ENCODE data around the gene SLIT1.

The SLIT1 gene

DNA sequence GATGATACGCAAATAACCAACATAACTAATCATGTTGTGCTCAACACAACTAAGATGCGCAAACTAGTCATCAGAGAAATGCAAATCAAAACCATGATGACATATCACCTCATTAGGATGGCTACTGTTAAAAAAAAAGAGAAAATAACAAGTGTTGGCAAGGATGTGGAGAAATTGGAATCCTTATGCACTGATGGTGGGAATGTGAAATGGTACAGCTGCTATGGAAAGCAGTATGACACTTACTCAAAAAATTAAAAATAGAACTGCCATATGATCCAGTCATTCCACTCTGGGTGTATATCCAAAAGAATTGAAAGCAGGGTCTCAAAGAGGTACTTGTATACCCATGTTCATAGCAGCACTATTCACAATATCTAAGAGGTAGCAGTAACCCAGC is 42.9 kb downstream of the SLIT1 start:
- no peaks in the 10 kb centered on the region for H3K4me1 ChIP-seq (ENCODE audit: control insufficient read depth in 1 of 2, insufficient read depth in 2 of 2, low read length in 2 of 2)
- no peaks in the 10 kb centered on the region for H3K36me3 ChIP-seq (ENCODE audit: control insufficient read depth in 1 of 2, insufficient read depth in 2 of 2, low read length in 2 of 2)
- H3K4me3 ChIP-seq (ENCODE audit: low read depth in 1 of 2, low read length in 2 of 2): no peak overlapping the region
- H3K9ac ChIP-seq (ENCODE audit: low read depth in 1 of 2, low read length in 2 of 2): no peak overlapping the region
- H3K27me3 ChIP-seq (ENCODE audit: control insufficient read depth in 1 of 2, insufficient read depth in 2 of 2, low read length in 2 of 2): peaks cover 9 to 12% of the 10 kb centered on the region in 2 donors
- H3K9me3 ChIP-seq (ENCODE audit: control insufficient read depth in 1 of 2, low read length in 2 of 2): no peaks in the 10 kb centered on the region
- H3K27ac ChIP-seq (ENCODE audit: low read depth, low read length): no peak overlapping the region

DNA sequence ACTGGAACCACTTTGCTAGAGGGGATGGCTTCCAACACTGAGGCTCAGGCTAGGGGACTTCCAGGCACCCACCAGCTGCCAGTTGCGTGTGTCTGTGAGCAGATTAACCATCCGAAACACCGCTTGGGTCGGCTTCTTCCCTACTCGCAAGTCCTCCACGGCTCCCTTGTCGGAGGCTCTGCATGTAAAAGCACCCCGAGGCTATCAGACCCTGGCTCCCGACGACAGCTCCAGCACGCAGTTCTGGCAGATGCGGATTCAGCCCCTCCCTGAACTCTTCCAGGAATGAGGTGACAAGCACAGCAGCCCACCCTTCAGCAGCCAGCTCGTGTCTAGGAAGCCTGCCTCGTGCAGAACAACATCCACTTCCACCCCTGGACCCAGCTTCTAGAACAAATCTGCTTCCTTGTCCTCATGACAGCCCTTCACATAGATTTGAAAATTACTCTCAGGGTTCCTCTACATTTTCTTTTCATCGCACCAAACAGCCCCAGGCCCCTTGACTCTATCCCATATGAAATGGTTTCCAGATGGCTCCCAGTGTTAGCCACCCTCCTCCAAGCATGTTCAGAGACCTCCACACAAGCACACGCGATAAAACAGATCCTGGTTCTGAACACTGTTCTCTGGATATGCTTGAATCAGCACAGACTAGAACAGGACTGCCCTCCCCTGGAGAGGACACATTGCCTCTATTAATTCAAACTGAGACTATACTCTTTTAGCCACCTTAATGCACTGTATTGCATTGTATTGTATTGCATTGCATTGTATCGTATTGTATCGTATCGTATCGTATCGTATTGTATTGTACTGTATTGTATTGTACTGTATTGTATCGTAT is 44.6 kb downstream of the SLIT1 start:
- Histone ChIP-seq H3K9ac (ENCODE audit: low read depth in 1 of 2, low read length in 2 of 2) (no peak overlapping the region), H3K27me3 (ENCODE audit: control insufficient read depth in 1 of 2, insufficient read depth in 2 of 2, low read length in 2 of 2) (peaks cover 9 to 12% of the 10 kb centered on the region in 2 donors), H3K4me3 (ENCODE audit: low read depth in 1 of 2, low read length in 2 of 2) (no peak overlapping the region)

DNA sequence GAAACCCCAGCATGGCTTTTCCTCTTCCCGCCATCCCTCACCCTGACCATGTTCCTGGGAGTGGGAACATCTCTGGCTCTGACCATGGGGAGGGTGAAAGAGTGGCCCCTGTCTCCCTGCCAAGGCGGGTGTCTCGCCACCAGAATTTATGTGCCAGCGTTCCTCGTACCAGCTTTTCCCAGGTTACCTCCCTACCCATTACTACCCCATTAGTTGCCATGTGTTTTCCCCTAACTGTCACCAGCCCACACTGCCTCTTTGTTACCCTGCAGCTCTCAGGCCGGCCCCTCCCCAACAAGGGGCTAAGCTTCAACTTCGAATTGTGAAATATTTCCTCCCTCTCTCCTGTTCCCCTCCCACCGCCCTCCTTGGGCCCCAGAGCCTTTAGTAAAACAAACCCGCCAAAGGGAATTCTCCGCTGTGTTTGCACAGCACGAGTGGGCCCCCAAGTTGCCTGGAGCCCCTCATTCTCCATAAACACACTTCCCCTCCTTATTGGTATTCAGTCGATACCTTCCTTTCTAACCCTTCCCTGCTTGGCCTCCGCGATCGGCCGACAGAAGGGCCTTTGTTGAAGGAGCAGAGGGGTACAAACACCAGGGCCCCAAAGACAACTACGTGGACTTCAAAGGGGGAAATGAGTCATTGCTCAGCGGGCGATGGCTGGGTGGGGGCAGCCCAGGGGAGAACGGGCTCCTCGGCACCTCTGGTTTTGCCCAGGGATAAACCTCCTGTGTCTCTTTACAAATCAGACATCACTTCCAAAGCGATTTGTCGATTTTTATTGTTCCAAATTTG is 45.5 kb downstream of the SLIT1 start:
- no peaks in the 10 kb centered on the region for H3K36me3 ChIP-seq (ENCODE audit: control insufficient read depth in 1 of 2, insufficient read depth in 2 of 2, low read length in 2 of 2)
- H3K27me3 ChIP-seq (ENCODE audit: control insufficient read depth in 1 of 2, insufficient read depth in 2 of 2, low read length in 2 of 2): peaks cover 9 to 12% of the 10 kb centered on the region in 2 donors
- no peaks in the 10 kb centered on the region for H3K4me1 ChIP-seq (ENCODE audit: control insufficient read depth in 1 of 2, insufficient read depth in 2 of 2, low read length in 2 of 2)
- no peaks in the 10 kb centered on the region for H3K9me3 ChIP-seq (ENCODE audit: control insufficient read depth in 1 of 2, low read length in 2 of 2)
- no peak overlapping the region for H3K4me3 ChIP-seq (ENCODE audit: low read depth in 1 of 2, low read length in 2 of 2)
- H3K27ac ChIP-seq (ENCODE audit: low read depth, low read length): no peak overlapping the region
- no peak overlapping the region for H3K9ac ChIP-seq (ENCODE audit: low read depth in 1 of 2, low read length in 2 of 2)

More for the DNA sequence above, 44.6 kb downstream of the SLIT1 start:
- Histone ChIP-seq H3K27ac (ENCODE audit: low read depth, low read length) (no peak overlapping the region), H3K4me1 (ENCODE audit: control insufficient read depth in 1 of 2, insufficient read depth in 2 of 2, low read length in 2 of 2) (no peaks in the 10 kb centered on the region), H3K36me3 (ENCODE audit: control insufficient read depth in 1 of 2, insufficient read depth in 2 of 2, low read length in 2 of 2) (no peaks in the 10 kb centered on the region), H3K9me3 (ENCODE audit: control insufficient read depth in 1 of 2, low read length in 2 of 2) (no peaks in the 10 kb centered on the region)

DNA sequence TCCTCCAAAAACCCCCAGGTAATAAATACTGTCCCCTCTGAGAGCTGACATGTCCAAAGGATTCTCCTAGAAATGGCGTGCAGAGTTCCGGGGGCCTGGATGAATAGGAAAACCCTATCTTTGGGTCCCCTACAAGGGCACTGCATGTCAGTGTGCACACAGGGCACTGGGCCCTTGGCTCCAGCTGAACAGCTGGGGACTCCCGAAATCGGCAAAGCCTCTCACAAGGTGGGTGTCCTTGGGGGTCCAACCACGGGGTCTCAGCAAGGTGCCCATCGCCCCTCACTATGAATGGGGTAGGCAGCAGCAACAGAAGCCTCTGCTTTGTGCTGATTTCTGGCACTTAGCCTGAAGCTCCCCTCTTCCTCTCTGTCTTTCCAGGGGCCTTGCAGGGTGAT is 46.1 kb downstream of the SLIT1 start:
- Histone ChIP-seq H3K4me1 (ENCODE audit: control insufficient read depth in 1 of 2, insufficient read depth in 2 of 2, low read length in 2 of 2) (no peaks in the 10 kb centered on the region), H3K9ac (ENCODE audit: low read depth in 1 of 2, low read length in 2 of 2) (no peak overlapping the region), H3K36me3 (ENCODE audit: control insufficient read depth in 1 of 2, insufficient read depth in 2 of 2, low read length in 2 of 2) (no peaks in the 10 kb centered on the region), H3K27ac (ENCODE audit: low read depth, low read length) (no peak overlapping the region), H3K9me3 (ENCODE audit: control insufficient read depth in 1 of 2, low read length in 2 of 2) (no peaks in the 10 kb centered on the region), H3K27me3 (ENCODE audit: control insufficient read depth in 1 of 2, insufficient read depth in 2 of 2, low read length in 2 of 2) (peaks cover 9 to 12% of the 10 kb centered on the region in 2 donors), H3K4me3 (ENCODE audit: low read depth in 1 of 2, low read length in 2 of 2) (no peak overlapping the region)

DNA sequence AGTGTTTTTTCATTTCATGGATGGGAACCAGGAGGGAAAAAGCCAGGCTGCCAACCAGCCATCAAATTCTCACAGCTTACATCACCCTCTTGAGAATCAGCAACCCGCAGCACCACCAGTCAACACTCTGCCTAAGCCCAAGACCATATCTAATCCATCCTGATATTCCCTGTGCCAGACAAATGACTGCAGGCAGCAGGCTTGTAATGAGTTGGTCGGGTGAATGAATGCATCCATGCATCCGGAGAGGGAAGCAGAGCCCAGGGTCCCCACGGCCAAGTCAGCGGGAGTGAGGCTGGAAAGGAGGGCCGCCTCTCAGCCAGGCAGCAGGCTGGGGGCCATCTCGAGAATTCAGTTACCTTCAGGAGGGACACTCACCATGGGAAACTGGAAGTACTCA is 46.9 kb downstream of the SLIT1 start:
- no peaks in the 10 kb centered on the region for H3K9me3 ChIP-seq (ENCODE audit: control insufficient read depth in 1 of 2, low read length in 2 of 2)
- no peak overlapping the region for H3K9ac ChIP-seq (ENCODE audit: low read depth in 1 of 2, low read length in 2 of 2)
- H3K27me3 ChIP-seq (ENCODE audit: control insufficient read depth in 1 of 2, insufficient read depth in 2 of 2, low read length in 2 of 2): peaks cover 9 to 12% of the 10 kb centered on the region in 2 donors
- no peak overlapping the region for H3K4me3 ChIP-seq (ENCODE audit: low read depth in 1 of 2, low read length in 2 of 2)
- H3K27ac ChIP-seq (ENCODE audit: low read depth, low read length): no peak overlapping the region
- no peaks in the 10 kb centered on the region for H3K4me1 ChIP-seq (ENCODE audit: control insufficient read depth in 1 of 2, insufficient read depth in 2 of 2, low read length in 2 of 2)
- no peaks in the 10 kb centered on the region for H3K36me3 ChIP-seq (ENCODE audit: control insufficient read depth in 1 of 2, insufficient read depth in 2 of 2, low read length in 2 of 2)

- Histone ChIP-seq H3K27me3 (ENCODE audit: control insufficient read depth in 1 of 2, insufficient read depth in 2 of 2, low read length in 2 of 2) (peaks cover 9 to 12% of the 10 kb centered on the region in 2 donors), H3K27ac (ENCODE audit: low read depth, low read length) (no peak overlapping the region), H3K9me3 (ENCODE audit: control insufficient read depth in 1 of 2, low read length in 2 of 2) (no peaks in the 10 kb centered on the region), H3K9ac (ENCODE audit: low read depth in 1 of 2, low read length in 2 of 2) (no peak overlapping the region), H3K4me1 (ENCODE audit: control insufficient read depth in 1 of 2, insufficient read depth in 2 of 2, low read length in 2 of 2) (no peaks in the 10 kb centered on the region), H3K4me3 (ENCODE audit: low read depth in 1 of 2, low read length in 2 of 2) (no peak overlapping the region), H3K36me3 (ENCODE audit: control insufficient read depth in 1 of 2, insufficient read depth in 2 of 2, low read length in 2 of 2) (no peaks in the 10 kb centered on the region)
Measured at GRCh38 chr10:97138174-97138573, 47.6 kb downstream of the SLIT1 start.

- Histone ChIP-seq H3K27ac (ENCODE audit: low read depth, low read length) (no peak overlapping the region), H3K4me1 (ENCODE audit: control insufficient read depth in 1 of 2, insufficient read depth in 2 of 2, low read length in 2 of 2) (no peaks in the 10 kb centered on the region), H3K9ac (ENCODE audit: low read depth in 1 of 2, low read length in 2 of 2) (no peak overlapping the region), H3K27me3 (ENCODE audit: control insufficient read depth in 1 of 2, insufficient read depth in 2 of 2, low read length in 2 of 2) (peaks cover 9 to 13% of the 10 kb centered on the region in 2 donors), H3K9me3 (ENCODE audit: control insufficient read depth in 1 of 2, low read length in 2 of 2) (no peaks in the 10 kb centered on the region), H3K36me3 (ENCODE audit: control insufficient read depth in 1 of 2, insufficient read depth in 2 of 2, low read length in 2 of 2) (no peaks in the 10 kb centered on the region), H3K4me3 (ENCODE audit: low read depth in 1 of 2, low read length in 2 of 2) (no peak overlapping the region)
Measured at GRCh38 chr10:97136756-97137155, 49.0 kb downstream of the SLIT1 start.

DNA sequence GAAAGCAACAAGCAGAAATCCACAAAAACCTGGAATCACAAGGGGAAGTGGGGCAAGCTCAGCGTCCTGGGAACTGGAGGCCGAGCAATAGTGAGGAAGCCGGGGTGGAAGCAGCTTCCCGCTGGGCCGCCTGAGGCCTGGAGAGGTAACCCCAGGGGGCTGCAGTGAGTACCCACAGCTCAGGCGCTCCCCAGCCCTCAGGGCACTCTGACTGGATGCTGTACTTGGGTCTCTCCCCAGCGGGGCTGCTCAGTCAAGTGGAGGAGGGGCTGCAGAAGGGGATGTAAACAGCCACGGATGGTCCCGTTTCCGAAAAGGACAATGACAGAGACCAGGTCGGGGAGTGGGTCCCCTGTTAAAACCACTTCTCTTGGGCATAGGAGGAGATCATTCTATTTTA is 50.3 kb downstream of the SLIT1 start:
- no peak overlapping the region for H3K27ac ChIP-seq (ENCODE audit: low read depth, low read length)
- no peaks in the 10 kb centered on the region for H3K36me3 ChIP-seq (ENCODE audit: control insufficient read depth in 1 of 2, insufficient read depth in 2 of 2, low read length in 2 of 2)
- no peaks in the 10 kb centered on the region for H3K9me3 ChIP-seq (ENCODE audit: control insufficient read depth in 1 of 2, low read length in 2 of 2)
- H3K27me3 ChIP-seq (ENCODE audit: control insufficient read depth in 1 of 2, insufficient read depth in 2 of 2, low read length in 2 of 2): peaks cover 0 to 9% of the 10 kb centered on the region in 2 donors
- H3K4me3 ChIP-seq (ENCODE audit: low read depth in 1 of 2, low read length in 2 of 2): no peak overlapping the region
- no peaks in the 10 kb centered on the region for H3K4me1 ChIP-seq (ENCODE audit: control insufficient read depth in 1 of 2, insufficient read depth in 2 of 2, low read length in 2 of 2)
- no peak overlapping the region for H3K9ac ChIP-seq (ENCODE audit: low read depth in 1 of 2, low read length in 2 of 2)

GRCh38 chr10:97134983-97135382 is 50.8 kb downstream of the SLIT1 start:
- H3K9me3 ChIP-seq (ENCODE audit: control insufficient read depth in 1 of 2, low read length in 2 of 2): no peaks in the 10 kb centered on the region
- no peaks in the 10 kb centered on the region for H3K36me3 ChIP-seq (ENCODE audit: control insufficient read depth in 1 of 2, insufficient read depth in 2 of 2, low read length in 2 of 2)

DNA sequence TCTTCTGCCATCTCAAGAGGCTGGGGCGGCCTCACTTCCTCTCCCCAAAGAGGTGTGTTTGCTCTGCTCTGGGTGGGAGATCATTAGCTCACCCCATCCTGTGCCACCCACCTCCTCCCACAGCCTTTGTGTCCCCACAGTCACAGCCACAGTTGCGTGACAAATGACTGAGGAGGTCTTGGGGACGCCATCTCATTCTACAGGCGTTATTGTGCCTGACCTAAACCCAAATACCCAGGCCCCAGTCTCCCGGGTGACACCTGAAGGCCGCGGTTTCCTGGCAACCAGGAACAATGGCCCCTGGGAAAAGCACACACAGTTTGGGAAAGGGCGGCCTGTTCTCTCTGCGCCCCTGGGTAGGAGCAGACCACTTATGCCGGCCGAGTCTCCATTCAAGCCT is 51.6 kb downstream of the SLIT1 start:
- Histone ChIP-seq H3K4me1 (ENCODE audit: control insufficient read depth in 1 of 2, insufficient read depth in 2 of 2, low read length in 2 of 2) (no peaks in the 10 kb centered on the region), H3K27ac (ENCODE audit: low read depth, low read length) (no peak overlapping the region), H3K27me3 (ENCODE audit: control insufficient read depth in 1 of 2, insufficient read depth in 2 of 2, low read length in 2 of 2) (peaks cover 0 to 6% of the 10 kb centered on the region in 2 donors), H3K36me3 (ENCODE audit: control insufficient read depth in 1 of 2, insufficient read depth in 2 of 2, low read length in 2 of 2) (no peaks in the 10 kb centered on the region), H3K4me3 (ENCODE audit: low read depth in 1 of 2, low read length in 2 of 2) (no peak overlapping the region), H3K9me3 (ENCODE audit: control insufficient read depth in 1 of 2, low read length in 2 of 2) (no peaks in the 10 kb centered on the region), H3K9ac (ENCODE audit: low read depth in 1 of 2, low read length in 2 of 2) (no peak overlapping the region)

More at GRCh38 chr10:97134983-97135382, 50.8 kb downstream of the SLIT1 start:
- no peak overlapping the region for H3K4me3 ChIP-seq (ENCODE audit: low read depth in 1 of 2, low read length in 2 of 2)
- H3K4me1 ChIP-seq (ENCODE audit: control insufficient read depth in 1 of 2, insufficient read depth in 2 of 2, low read length in 2 of 2): no peaks in the 10 kb centered on the region
- H3K9ac ChIP-seq (ENCODE audit: low read depth in 1 of 2, low read length in 2 of 2): no peak overlapping the region
- H3K27me3 ChIP-seq (ENCODE audit: control insufficient read depth in 1 of 2, insufficient read depth in 2 of 2, low read length in 2 of 2): peaks cover 0 to 6% of the 10 kb centered on the region in 2 donors
- no peak overlapping the region for H3K27ac ChIP-seq (ENCODE audit: low read depth, low read length)
